HK-2 (cell line): ENCODE data around the gene PTAFR.

ENCODE experiments used
- DNase-seq: peaks from one replicate; pipeline ENCODE4 v3.0.0-alpha.2; 2018; ENCODE audit not compliant: unreplicated experiment

PTAFR gene

GRCh38 chr1:28119556-28119955, 56.9 kb downstream of the PTAFR start:
- no peak for DNase-seq

- DNase-seq, result no peak
These were observed 57.7 kb downstream of the PTAFR start for GRCh38 chr1:28118640-28119307.

GRCh38 chr1:28115267-28115666, 61.2 kb downstream of the PTAFR start:
- DNase-seq, result no peak

GRCh38 chr1:28114844-28115243, 61.6 kb downstream of the PTAFR start:
- no peak for DNase-seq

- no peak for DNase-seq
These were observed 63.3 kb downstream of the PTAFR start for GRCh38 chr1:28113242-28113572.

GRCh38 chr1:28112388-28113241, 63.9 kb downstream of the PTAFR start:
- peak; percentile 80 for DNase-seq

GRCh38 chr1:28111157-28111556, 65.3 kb downstream of the PTAFR start:
- DNase-seq, result no peak

GRCh38 chr1:28110555-28110954, 65.9 kb downstream of the PTAFR start:
- DNase-seq, result peak; percentile 16

- no peak for DNase-seq
These were observed 66.9 kb downstream of the PTAFR start for GRCh38 chr1:28109639-28110038.

- no peak for DNase-seq
These were observed 68.5 kb downstream of the PTAFR start for GRCh38 chr1:28108001-28108400.

GRCh38 chr1:28104866-28105467, 71.5 kb downstream of the PTAFR start:
- DNase-seq, result no peak

- DNase-seq, result no peak
These were observed 74.3 kb downstream of the PTAFR start for GRCh38 chr1:28102189-28102588.

GRCh38 chr1:28099050-28099769, 77.3 kb downstream of the PTAFR start:
- DNase-seq, result no peak
